ENCODE results near the gene CA10.

CA10 gene

DNA sequence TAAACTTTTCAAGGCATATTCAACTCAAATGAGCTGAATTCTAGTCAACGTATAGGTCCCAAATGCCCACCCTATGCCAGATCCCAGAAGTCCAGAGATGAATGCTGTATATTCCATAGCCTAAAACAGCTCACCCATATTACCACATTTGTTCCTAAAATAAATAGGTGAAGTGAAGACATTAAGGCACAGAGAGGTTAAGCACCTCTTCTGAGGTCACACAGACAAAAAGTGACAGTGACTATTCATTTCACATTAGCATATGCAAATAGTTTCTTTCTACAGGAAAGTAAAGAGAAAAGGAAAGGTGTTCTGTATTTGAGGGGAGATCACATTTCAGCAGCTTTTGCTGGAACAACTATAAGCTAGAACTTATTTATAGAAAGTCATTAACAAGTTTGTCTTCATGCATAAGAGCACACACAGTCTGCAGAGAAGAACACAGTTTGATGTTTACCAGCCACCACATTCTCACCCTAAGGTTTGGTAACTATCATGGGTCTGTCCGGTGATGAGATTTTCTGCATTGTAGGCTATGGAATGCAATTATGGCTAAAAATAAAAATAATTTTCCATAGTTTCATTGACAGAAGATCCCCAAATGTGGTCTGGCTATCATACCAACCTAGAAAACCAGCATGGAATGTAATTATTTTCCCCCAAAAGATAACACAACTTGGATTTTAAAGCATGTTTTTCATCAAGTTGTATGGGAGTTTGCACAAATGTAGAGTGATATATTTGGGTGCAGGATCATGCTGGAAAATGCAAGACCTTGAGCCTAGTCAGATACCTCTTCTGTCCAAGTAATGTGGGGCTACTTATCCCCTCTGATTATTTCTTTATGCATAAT, 496.1 kb downstream of the CA10 start:
- Histone ChIP-seq H3K4me1 (ENCODE audit: control insufficient read depth, insufficient read depth, low read length) (no peaks in the 10 kb centered on the region), H3K4me3 (ENCODE audit: low read length) (no peak overlapping the region), H3K27ac (ENCODE audit: low read depth, low read length) (no peak overlapping the region), H3K27me3 (ENCODE audit: control insufficient read depth, insufficient read depth, low read length) (no peaks in the 10 kb centered on the region), H3K9ac (ENCODE audit: low read length) (no peak overlapping the region), H3K36me3 (ENCODE audit: control insufficient read depth, insufficient read depth, low read length) (no peaks in the 10 kb centered on the region)

DNA sequence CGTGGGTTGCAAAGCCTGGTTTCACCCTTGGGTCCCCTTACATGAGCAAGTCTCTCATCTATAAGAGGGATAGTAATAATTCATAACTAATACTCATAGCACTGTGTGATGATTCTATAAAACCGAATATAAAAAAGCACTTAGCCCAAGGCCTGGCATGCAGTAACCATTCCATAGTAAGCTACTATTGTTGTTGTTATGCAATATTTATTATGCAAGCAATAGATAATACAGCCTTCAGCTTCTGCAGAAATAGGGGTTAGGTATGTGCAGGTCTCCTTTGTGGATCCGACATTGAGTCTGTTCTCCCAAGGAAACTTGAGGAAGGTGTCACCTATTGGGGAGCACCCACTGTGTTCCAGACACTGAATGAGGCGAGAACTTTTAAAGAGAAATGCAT, 497.1 kb downstream of the CA10 start:
- no peaks in the 10 kb centered on the region for H3K27me3 ChIP-seq (ENCODE audit: control insufficient read depth, insufficient read depth, low read length)
- no peak overlapping the region for H3K9ac ChIP-seq (ENCODE audit: low read length)
- no peak overlapping the region for H3K4me3 ChIP-seq (ENCODE audit: low read length)

DNA sequence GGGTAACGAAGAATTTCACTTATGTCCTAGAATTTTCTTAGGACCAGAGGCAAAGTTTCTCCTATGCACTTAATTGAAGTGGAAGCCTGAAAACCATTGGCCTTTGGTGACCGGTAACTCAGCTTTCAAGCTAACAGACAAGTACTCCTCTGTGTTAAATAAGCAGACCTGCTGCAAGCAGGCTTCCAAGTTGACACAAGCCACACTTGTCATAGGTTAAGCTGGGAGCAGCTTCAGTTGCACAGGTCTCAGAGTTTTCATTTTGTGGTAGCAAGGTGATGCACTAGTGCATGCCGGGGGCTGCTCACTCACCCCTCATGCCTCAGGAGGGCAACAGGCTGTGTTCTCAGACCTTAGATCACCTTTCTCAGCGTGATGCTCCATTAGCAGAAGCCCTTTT, 498.2 kb downstream of the CA10 start:
- no peaks in the 10 kb centered on the region for H3K27me3 ChIP-seq (ENCODE audit: control insufficient read depth, insufficient read depth, low read length)
- H3K4me1 ChIP-seq (ENCODE audit: control insufficient read depth, insufficient read depth, low read length) = no peaks in the 10 kb centered on the region
- no peak overlapping the region for H3K9ac ChIP-seq (ENCODE audit: low read length)
- H3K36me3 ChIP-seq (ENCODE audit: control insufficient read depth, insufficient read depth, low read length) = no peaks in the 10 kb centered on the region
- no peak overlapping the region for H3K27ac ChIP-seq (ENCODE audit: low read depth, low read length)
- no peak overlapping the region for H3K4me3 ChIP-seq (ENCODE audit: low read length)

More for the DNA sequence above, 497.1 kb downstream of the CA10 start:
- H3K27ac ChIP-seq (ENCODE audit: low read depth, low read length) = no peak overlapping the region
- no peaks in the 10 kb centered on the region for H3K4me1 ChIP-seq (ENCODE audit: control insufficient read depth, insufficient read depth, low read length)
- H3K36me3 ChIP-seq (ENCODE audit: control insufficient read depth, insufficient read depth, low read length) = no peaks in the 10 kb centered on the region

DNA sequence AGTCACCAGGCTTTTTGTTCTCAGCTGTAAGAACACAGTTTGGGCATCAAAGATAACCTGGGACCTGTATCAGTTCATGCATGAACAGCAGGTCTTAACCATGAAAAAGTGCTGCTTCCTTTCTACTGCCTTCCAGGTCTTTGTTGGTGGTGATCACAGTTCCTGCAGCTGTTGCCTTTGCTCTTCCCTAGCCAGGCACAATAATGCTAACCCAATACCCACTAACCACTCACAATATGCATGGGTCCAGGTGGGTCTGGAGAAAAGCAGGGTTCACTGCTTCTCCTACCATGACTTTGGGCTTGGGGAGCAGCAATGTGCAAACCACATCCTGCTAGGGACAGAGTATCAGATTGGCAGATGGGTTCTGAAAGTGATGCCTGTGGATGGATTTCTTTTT, 501.3 kb downstream of the CA10 start:
- Histone ChIP-seq H3K4me1 (ENCODE audit: control insufficient read depth, insufficient read depth, low read length) (no peaks in the 10 kb centered on the region), H3K27ac (ENCODE audit: low read depth, low read length) (no peak overlapping the region), H3K36me3 (ENCODE audit: control insufficient read depth, insufficient read depth, low read length) (no peaks in the 10 kb centered on the region), H3K4me3 (ENCODE audit: low read length) (no peak overlapping the region), H3K9ac (ENCODE audit: low read length) (no peak overlapping the region), H3K27me3 (ENCODE audit: control insufficient read depth, insufficient read depth, low read length) (no peaks in the 10 kb centered on the region)

DNA sequence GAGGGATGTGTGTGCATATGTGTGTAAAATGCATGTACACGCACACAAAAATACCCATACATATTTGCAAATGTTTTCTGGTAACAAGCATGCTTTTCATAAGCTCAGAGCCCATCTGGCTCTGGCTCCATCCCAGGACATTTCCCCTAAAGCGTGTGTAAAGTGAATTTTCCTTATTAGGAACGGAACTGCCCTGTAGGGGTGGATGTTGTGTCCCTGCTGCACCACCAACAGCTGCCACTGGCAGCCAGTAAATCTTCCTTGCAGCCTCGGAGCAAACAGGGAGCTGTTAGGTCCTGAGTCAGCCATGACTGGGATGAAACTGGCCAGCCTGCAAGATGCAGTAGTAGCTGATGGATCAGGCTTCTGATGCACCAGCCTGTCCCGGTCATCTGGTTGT, 504.6 kb downstream of the CA10 start:
- H3K4me1 ChIP-seq (ENCODE audit: control insufficient read depth, insufficient read depth, low read length) = no peaks in the 10 kb centered on the region
- no peaks in the 10 kb centered on the region for H3K27me3 ChIP-seq (ENCODE audit: control insufficient read depth, insufficient read depth, low read length)
- no peaks in the 10 kb centered on the region for H3K36me3 ChIP-seq (ENCODE audit: control insufficient read depth, insufficient read depth, low read length)
- no peak overlapping the region for H3K9ac ChIP-seq (ENCODE audit: low read length)
- no peak overlapping the region for H3K27ac ChIP-seq (ENCODE audit: low read depth, low read length)
- H3K4me3 ChIP-seq (ENCODE audit: low read length) = no peak overlapping the region

DNA sequence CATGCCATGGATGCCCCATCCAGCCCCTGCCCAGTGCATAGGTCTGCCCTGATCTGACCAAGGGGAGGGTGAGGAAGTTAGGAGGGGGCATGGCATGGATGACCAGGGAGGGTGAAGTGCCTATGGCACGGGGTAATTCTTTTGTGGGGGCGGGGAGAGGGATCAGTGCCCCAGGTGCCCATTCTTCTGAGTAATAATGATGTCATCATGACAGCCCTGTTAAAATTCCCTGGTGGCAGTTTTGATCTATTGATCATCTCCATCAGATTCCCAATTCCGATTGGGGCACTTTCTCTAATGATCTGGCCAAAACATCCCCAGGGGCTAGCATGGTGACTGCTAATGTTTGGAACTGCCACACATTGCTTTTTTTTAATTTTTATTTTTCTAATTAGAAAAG, 506.0 kb downstream of the CA10 start:
- Histone ChIP-seq H3K36me3 (ENCODE audit: control insufficient read depth, insufficient read depth, low read length) (no peaks in the 10 kb centered on the region), H3K4me1 (ENCODE audit: control insufficient read depth, insufficient read depth, low read length) (no peaks in the 10 kb centered on the region), H3K4me3 (ENCODE audit: low read length) (no peak overlapping the region), H3K27ac (ENCODE audit: low read depth, low read length) (no peak overlapping the region), H3K27me3 (ENCODE audit: control insufficient read depth, insufficient read depth, low read length) (no peaks in the 10 kb centered on the region), H3K9ac (ENCODE audit: low read length) (no peak overlapping the region)

DNA sequence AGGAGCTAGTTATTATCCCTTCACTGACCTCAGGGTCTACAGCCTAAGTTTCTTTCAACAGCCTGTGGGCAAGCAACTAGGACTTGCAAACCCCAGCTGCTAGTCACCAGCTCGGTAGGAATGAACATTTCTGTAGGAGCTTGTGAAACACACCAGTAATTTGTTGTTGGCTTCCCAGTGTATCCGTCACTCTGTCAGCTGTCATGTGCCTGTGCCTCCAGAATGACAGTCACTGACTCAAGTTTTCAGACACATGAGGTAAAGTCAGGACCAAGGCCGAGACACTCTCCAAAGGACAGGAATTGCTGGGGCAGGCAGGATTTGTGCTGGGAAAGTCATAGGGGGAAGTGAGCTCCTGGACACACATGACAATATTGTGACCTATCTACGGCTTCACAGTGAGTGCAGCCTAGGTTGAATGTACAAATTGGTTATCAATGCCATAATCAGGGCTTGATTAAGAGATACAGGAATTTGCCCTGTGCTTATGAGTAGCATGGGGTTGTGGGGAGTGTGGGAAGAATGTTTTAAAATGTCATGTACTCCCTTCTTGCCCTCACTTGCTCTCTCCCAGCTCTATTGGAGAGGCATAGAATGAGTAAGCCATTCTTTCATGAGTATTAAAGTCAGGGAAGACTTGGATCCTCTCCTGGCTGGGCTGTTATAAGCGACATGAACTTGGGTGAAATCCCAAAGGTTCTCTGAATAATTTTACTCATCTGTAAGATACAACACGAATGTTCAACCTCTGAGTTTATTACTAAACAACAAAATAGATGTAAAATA, 506.8 kb downstream of the CA10 start:
- Histone ChIP-seq H3K4me1 (ENCODE audit: control insufficient read depth, insufficient read depth, low read length) (no peaks in the 10 kb centered on the region), H3K4me3 (ENCODE audit: low read length) (no peak overlapping the region), H3K36me3 (ENCODE audit: control insufficient read depth, insufficient read depth, low read length) (no peaks in the 10 kb centered on the region), H3K9ac (ENCODE audit: low read length) (no peak overlapping the region), H3K27ac (ENCODE audit: low read depth, low read length) (no peak overlapping the region), H3K27me3 (ENCODE audit: control insufficient read depth, insufficient read depth, low read length) (no peaks in the 10 kb centered on the region)

DNA sequence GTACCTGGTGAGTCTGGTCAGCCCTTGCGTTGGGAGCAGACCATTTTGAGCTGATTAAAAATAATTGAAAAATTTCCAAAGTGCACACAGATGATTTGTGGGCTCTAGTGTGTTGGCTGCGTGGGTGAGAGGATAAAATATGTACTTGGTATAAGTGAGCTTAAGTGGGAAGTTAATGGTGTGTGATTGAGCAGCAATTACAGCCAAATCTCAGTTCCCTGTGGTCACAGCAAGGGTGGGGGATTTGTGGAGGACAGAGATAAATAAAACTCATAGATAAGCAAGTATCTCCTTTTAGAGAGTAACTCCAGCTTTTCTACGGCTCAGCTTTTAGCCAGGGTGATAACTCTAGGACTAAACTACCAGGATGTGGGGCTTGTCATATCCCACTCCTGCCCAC, 507.7 kb downstream of the CA10 start:
- no peaks in the 10 kb centered on the region for H3K27me3 ChIP-seq (ENCODE audit: control insufficient read depth, insufficient read depth, low read length)
- no peaks in the 10 kb centered on the region for H3K4me1 ChIP-seq (ENCODE audit: control insufficient read depth, insufficient read depth, low read length)
- no peak overlapping the region for H3K4me3 ChIP-seq (ENCODE audit: low read length)
- no peaks in the 10 kb centered on the region for H3K36me3 ChIP-seq (ENCODE audit: control insufficient read depth, insufficient read depth, low read length)
- H3K9ac ChIP-seq (ENCODE audit: low read length) = no peak overlapping the region
- no peak overlapping the region for H3K27ac ChIP-seq (ENCODE audit: low read depth, low read length)

DNA sequence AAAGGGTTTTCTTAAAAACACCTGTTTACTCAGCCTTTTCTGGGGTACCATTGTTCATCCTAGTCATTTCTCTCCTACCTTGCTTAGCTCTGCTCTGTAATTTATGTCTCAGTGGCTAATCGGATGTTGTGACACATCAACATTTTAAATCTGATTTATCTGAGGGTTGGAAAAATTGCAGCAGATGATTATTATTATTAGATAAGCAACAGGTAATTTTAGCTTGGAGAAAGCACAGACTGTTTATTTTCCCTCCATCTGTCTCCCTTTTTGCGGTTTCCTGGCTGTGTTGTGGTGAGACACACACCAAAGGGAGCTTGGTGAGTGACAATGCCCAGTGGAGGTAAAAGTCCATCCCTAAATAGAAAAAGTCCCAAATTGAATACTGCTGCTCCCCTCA, 508.3 kb downstream of the CA10 start:
- Histone ChIP-seq H3K9ac (ENCODE audit: low read length) (no peak overlapping the region), H3K4me1 (ENCODE audit: control insufficient read depth, insufficient read depth, low read length) (no peaks in the 10 kb centered on the region), H3K27me3 (ENCODE audit: control insufficient read depth, insufficient read depth, low read length) (no peaks in the 10 kb centered on the region), H3K36me3 (ENCODE audit: control insufficient read depth, insufficient read depth, low read length) (no peaks in the 10 kb centered on the region), H3K4me3 (ENCODE audit: low read length) (no peak overlapping the region), H3K27ac (ENCODE audit: low read depth, low read length) (no peak overlapping the region)

DNA sequence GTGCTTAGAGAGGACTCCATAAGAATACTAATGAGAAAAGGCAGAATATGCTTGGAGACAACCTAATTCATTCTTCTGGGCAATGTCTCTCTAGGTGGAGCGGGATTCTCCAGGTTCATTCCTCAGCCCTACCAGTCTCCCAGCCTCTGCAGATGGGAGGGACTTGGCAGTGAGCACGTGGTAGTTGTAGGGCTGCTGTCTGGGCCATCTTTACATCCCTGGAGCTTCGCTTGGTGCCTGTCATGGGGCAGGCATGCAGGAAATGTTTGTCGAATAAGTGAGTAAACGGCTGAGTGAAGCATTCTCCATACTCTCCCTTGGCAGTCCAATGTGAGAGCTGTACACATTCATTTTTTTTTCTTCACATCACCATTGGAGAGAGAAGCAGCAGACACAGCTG, 510.7 kb downstream of the CA10 start:
- Histone ChIP-seq H3K27me3 (ENCODE audit: control insufficient read depth, insufficient read depth, low read length) (no peaks in the 10 kb centered on the region), H3K4me3 (ENCODE audit: low read length) (no peak overlapping the region), H3K4me1 (ENCODE audit: control insufficient read depth, insufficient read depth, low read length) (no peaks in the 10 kb centered on the region), H3K27ac (ENCODE audit: low read depth, low read length) (no peak overlapping the region), H3K36me3 (ENCODE audit: control insufficient read depth, insufficient read depth, low read length) (no peaks in the 10 kb centered on the region), H3K9ac (ENCODE audit: low read length) (no peak overlapping the region)

DNA sequence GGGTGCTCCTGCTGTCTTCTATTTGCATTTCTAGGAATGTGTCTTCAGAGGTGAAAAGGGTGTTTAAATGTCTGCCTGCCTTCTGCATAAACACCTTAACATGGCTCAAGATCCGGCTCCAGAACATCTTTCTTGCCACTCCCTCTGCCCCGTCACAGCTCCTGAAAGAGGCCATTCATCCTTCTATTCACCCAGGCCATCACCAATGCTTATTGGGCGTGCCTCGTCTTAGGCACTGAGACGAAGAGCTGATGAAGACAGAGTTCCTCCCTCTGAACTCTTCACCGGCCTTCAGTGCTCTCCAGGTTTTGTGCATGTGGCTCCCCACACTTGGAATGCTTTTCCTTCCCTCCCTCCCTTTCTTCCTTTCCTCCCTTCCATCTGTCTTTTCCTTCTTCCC, 511.4 kb downstream of the CA10 start:
- H3K4me1 ChIP-seq (ENCODE audit: control insufficient read depth, insufficient read depth, low read length) = no peaks in the 10 kb centered on the region
- no peak overlapping the region for H3K9ac ChIP-seq (ENCODE audit: low read length)
- H3K27me3 ChIP-seq (ENCODE audit: control insufficient read depth, insufficient read depth, low read length) = no peaks in the 10 kb centered on the region
- H3K36me3 ChIP-seq (ENCODE audit: control insufficient read depth, insufficient read depth, low read length) = no peaks in the 10 kb centered on the region
- H3K4me3 ChIP-seq (ENCODE audit: low read length) = no peak overlapping the region
- no peak overlapping the region for H3K27ac ChIP-seq (ENCODE audit: low read depth, low read length)

DNA sequence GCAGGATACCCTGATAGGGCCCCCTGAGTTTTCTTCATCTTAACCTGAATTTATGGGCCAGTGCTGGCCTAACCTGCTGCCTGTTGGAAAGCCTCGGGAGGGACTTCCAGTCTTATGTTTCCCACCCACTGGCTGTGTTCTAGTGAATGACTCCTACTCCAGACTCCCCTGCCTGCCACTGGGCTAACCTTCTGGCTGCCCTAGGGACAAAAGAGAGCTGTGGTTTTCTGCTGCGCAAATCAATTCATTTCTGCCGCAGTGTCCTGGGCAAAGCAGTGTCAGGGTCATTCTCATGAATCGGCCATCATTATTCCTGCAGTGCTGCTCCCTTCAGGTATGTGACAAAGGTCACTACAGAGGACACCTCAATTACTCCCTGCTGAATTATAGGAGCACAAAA, 512.0 kb downstream of the CA10 start:
- H3K4me3 ChIP-seq (ENCODE audit: low read length) = no peak overlapping the region
- no peaks in the 10 kb centered on the region for H3K4me1 ChIP-seq (ENCODE audit: control insufficient read depth, insufficient read depth, low read length)
- H3K36me3 ChIP-seq (ENCODE audit: control insufficient read depth, insufficient read depth, low read length) = no peaks in the 10 kb centered on the region
- no peak overlapping the region for H3K9ac ChIP-seq (ENCODE audit: low read length)
- H3K27me3 ChIP-seq (ENCODE audit: control insufficient read depth, insufficient read depth, low read length) = no peaks in the 10 kb centered on the region
- no peak overlapping the region for H3K27ac ChIP-seq (ENCODE audit: low read depth, low read length)

DNA sequence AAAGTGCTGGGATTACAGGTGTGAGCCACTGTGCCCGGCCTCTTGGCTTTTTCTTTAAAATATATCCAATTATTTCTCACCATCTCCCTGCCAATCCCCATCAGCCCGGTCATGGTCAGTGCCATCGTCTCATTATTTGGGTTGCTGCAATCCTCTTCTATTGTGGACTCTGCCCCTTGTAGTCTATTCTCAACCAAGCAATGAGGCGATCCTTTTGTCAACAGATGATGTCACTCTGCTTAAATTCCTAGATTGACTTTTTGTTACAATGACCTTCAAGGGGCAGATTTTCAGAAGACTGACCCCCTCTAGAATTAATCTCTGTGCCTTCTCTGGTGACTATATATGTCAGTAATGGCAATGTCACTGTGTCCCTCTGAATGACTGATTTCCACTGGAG, 513.5 kb downstream of the CA10 start:
- Histone ChIP-seq H3K27ac (ENCODE audit: low read depth, low read length) (no peak overlapping the region), H3K27me3 (ENCODE audit: control insufficient read depth, insufficient read depth, low read length) (no peaks in the 10 kb centered on the region), H3K36me3 (ENCODE audit: control insufficient read depth, insufficient read depth, low read length) (no peaks in the 10 kb centered on the region), H3K4me3 (ENCODE audit: low read length) (no peak overlapping the region), H3K9ac (ENCODE audit: low read length) (no peak overlapping the region), H3K4me1 (ENCODE audit: control insufficient read depth, insufficient read depth, low read length) (no peaks in the 10 kb centered on the region)
